Bronchial epithelial cell (primary cell): ENCODE results near the gene GRID2IP. TPM values are rescaled to one million over a fixed set of nuclear protein-coding genes. Genes with fewer than 3 reads are reported as not detected.
"Not testable (repeated sequence)": the region's sequence is repeated elsewhere in the genome, so short reads cannot be mapped to it uniquely, and the experiment has no call there.

ENCODE experiments used
- DNase-seq: peaks from one replicate; pipeline ENCODE4 v3.0.0-alpha.2; 2010; ENCODE audit warnings: low read depth
- FAIRE-seq: peaks from 2 replicates; lab custom pipeline; 2011; peaks lifted over from hg19 to GRCh38; lab: Jason Lieb, UNC
- H3K27me3 ChIP-seq: 2 replicates; pipeline ENCODE4 v1.5.1; 2011; ENCODE audit warnings: low read length; ENCODE audit not compliant: control insufficient read depth, insufficient read depth
- H3K36me3 ChIP-seq: 2 replicates; pipeline ENCODE4 v1.5.1; 2011; ENCODE audit warnings: low read length; ENCODE audit not compliant: control insufficient read depth, insufficient read depth
- H3K4me3 ChIP-seq: 2 replicates; pipeline ENCODE4 v1.5.1; 2011; ENCODE audit warnings: mild to moderate bottlenecking, low read depth, low read length, control low read depth
- CTCF ChIP-seq: IDR thresholded peaks from 2 replicates; pipeline ENCODE4 v1.5.1; 2011; ENCODE audit warnings: mild to moderate bottlenecking, moderate library complexity, low read length, control low read depth, inconsistent platforms; ENCODE audit not compliant: insufficient read depth, severe bottlenecking
- total RNA-seq: library from RNA; depleted of rRNA; stranded (reverse); fragments of >200 nt; gene quantifications from 2 replicates; pipeline ENCODE4 v1.2.1, GENCODE V29; 2014

Gene GRID2IP
- total RNA-seq, 1 donor from 2014 or later, result 0.26 TPM

DNA sequence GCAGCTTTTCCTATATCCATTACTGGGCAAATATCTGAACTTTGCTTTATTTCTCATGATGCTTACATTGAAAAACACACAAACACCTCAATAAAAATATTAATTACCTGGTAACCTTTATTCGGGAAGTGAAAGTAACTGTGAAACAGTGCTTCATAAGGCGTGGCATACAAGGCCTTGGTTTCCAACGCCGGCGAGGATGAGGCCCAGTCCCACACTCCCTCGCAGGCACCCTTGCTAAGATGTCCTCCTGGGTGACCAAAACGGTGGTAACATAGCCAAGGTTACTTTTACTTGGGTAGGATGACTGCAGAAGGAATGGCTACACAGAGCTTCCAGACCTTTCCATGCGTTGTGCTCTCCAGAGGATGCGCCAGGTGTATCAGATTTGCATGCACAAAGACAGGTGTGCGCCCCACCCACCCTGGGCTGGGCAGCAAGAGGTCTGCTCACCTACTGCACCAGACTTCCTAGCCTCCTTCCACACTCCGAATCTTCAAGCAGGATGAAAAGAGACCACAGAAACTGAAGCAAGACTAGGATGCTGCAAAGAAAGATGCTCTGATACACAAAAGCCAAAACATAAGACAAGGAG lies 90.2 kb downstream of the GRID2IP start:
- Histone ChIP-seq H3K27me3 (no peaks in the 10 kb centered on the region), H3K36me3 (peaks cover 7% of the 10 kb centered on the region), H3K4me3 (no peak overlapping the region)
- TF ChIP-seq CTCF, result no peak
- no peak for DNase-seq
- no peak for FAIRE-seq

DNA sequence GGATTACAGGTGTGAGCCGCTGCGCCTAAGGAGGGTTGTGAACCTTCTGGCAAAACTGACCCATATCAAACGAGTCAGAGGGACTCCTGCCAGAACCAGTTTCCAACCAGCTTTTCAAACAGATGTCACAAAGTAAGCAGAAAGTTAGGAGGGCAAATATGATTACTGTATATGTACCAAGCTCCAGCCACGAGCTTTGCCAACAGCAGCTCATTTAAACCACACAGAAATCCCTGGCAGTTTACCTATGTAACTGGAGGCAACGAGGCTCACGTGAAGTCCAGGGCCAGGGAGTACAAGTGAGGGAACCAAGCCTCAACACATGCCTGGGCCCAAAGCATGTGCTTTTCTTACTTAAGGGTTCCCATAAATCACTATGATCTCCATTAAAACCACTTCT lies 91.0 kb downstream of the GRID2IP start:
- no peak for TF ChIP-seq CTCF
- no peak for FAIRE-seq
- H3K27me3 ChIP-seq, result no peaks in the 10 kb centered on the region
- no peak for DNase-seq
- peaks cover 3% of the 10 kb centered on the region for H3K36me3 ChIP-seq
- no peak overlapping the region for H3K4me3 ChIP-seq

DNA sequence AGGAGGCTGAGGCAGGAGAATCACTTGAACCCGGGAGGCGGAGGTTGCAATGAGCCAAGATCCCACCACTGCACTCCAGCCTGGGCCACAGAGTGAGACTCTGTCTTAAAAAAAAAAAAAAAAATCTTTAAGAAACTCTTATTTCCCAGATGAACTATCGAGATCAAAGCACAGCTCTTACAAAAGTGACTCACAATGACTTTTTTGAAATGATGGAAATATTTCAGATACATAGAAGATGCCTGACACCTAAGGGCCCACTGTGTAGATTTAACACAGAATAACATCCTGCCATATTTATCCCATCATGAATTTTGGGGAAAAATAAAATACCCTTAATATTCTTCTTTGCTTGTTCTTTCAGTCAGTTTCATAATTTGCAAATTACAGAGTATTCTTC lies 92.6 kb downstream of the GRID2IP start:
- not testable (repeated sequence) for FAIRE-seq, H3K27me3 ChIP-seq, H3K4me3 ChIP-seq, H3K36me3 ChIP-seq, DNase-seq

- DNase-seq, result peak; percentile 98
- no peak for FAIRE-seq
- Histone ChIP-seq H3K36me3 (no peaks in the 10 kb centered on the region), H3K4me3 (no peak overlapping the region), H3K27me3 (no peaks in the 10 kb centered on the region)
- TF ChIP-seq CTCF, result no peak
Measured at GRCh38 chr7:6453734-6454133, 97.5 kb downstream of the GRID2IP start.

GRCh38 chr7:6451224-6451705 lies 100.0 kb downstream of the GRID2IP start:
- FAIRE-seq (no peak), DNase-seq (no peak)
- no peak overlapping the region for H3K4me3 ChIP-seq
- TF ChIP-seq CTCF, result no peak
- H3K36me3 ChIP-seq, result peaks cover 1% of the 10 kb centered on the region
- no peaks in the 10 kb centered on the region for H3K27me3 ChIP-seq

- H3K27me3 ChIP-seq, FAIRE-seq, DNase-seq, H3K36me3 ChIP-seq, H3K4me3 ChIP-seq: not testable (repeated sequence)
Measured at GRCh38 chr7:6450591-6450990, 100.7 kb downstream of the GRID2IP start.

DNA sequence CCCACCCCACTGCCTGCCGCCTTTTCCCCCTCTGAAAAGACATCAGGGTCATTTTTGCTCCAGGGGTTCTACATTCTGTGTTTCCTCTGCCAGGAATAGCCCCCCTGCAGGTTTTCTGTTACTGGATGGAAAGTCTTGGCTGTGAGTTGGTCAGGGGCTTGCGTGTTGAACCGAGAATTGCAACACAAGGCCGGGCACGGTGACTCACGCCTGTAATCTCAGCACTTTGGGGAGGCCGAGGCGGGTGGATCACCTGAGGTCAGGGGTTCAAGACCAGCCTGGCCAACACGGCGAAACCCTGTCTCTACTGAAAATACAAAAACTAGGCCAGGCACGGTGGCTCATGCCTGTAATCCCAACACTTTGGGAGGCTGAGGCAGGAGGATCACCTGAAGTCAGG lies 101.4 kb downstream of the GRID2IP start:
- not testable (repeated sequence) for H3K4me3 ChIP-seq, FAIRE-seq, H3K27me3 ChIP-seq, DNase-seq
- peaks cover 10% of the 10 kb centered on the region for H3K36me3 ChIP-seq
